ENCODE data around the gene ASF1A. TPM values are rescaled to one million over a fixed set of nuclear protein-coding genes. Genes with fewer than 3 reads are reported as not detected.

Gene ASF1A
- total and polyA plus RNA-seq, 8 donors: 22.9 to 48.7 (median 44.7) TPM

DNA sequence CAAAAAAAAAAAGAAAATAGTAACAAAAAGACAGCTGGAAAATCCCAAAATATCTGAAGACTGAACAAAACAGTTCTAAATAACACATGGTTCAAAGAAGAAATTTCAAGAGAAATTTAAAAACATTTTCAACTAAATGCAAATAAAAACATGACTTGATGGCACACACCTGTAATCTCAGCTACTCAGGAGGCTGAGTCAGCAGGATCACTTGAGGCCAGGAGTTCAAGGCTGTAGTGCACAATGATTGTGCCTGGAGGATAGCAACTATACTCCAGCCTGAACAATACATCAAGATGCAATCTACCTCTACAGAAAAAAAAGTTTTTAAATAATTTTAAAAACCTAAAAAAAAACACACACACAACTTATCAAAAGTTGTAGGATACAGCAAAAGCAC is 21.6 kb upstream of the ASF1A start:
- H3K9me3 ChIP-seq: no peaks in the 10 kb centered on the region
- H3K27ac ChIP-seq: no peak overlapping the region
- TF ChIP-seq, protein P1, sequence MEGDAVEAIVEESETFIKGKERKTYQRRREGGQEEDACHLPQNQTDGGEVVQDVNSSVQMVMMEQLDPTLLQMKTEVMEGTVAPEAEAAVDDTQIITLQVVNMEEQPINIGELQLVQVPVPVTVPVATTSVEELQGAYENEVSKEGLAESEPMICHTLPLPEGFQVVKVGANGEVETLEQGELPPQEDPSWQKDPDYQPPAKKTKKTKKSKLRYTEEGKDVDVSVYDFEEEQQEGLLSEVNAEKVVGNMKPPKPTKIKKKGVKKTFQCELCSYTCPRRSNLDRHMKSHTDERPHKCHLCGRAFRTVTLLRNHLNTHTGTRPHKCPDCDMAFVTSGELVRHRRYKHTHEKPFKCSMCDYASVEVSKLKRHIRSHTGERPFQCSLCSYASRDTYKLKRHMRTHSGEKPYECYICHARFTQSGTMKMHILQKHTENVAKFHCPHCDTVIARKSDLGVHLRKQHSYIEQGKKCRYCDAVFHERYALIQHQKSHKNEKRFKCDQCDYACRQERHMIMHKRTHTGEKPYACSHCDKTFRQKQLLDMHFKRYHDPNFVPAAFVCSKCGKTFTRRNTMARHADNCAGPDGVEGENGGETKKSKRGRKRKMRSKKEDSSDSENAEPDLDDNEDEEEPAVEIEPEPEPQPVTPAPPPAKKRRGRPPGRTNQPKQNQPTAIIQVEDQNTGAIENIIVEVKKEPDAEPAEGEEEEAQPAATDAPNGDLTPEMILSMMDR (IDR thresholded peaks at IDR 0.05): no peak
- ATAC-seq (no peak), DNase-seq (no peak)
- H3K36me3 ChIP-seq: no peaks in the 10 kb centered on the region
- H3K27me3 ChIP-seq: no peaks in the 10 kb centered on the region
- peaks cover 0 to 5% of the 10 kb centered on the region in 2 donors for H3K4me1 ChIP-seq
- intact Hi-C loops (cut with DNase I): no loop called here
- no peak overlapping the region for H3K4me3 ChIP-seq

DNA sequence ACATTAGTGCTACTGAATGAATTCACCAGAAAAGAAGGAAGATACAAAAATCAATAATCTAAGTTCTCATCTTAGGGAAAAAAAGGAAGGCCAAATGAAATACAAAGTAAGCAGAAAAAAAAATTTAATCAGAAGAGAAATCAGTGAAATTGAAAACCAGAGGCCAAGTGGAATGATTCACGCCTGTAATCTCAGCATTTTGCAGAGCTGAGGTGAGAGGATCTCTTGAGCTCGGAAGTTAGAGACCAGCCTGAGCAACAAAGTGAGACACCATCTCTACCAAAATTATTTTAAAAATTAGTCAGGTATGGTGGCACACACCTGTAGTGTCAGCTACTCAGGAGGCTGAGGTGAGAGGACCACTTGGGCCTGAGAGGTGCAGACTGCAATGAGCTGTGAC is 21.2 kb upstream of the ASF1A start:
- no peaks in the 10 kb centered on the region for H3K9me3 ChIP-seq
- H3K4me3 ChIP-seq: no peak overlapping the region
- no peak overlapping the region for H3K27ac ChIP-seq
- H3K36me3 ChIP-seq: no peaks in the 10 kb centered on the region
- no peak for DNase-seq
- ATAC-seq: no peak
- intact Hi-C loops (cut with DNase I): no loop called here
- TF ChIP-seq, protein P1 (IDR thresholded peaks at IDR 0.05): no peak
- no peaks in the 10 kb centered on the region for H3K27me3 ChIP-seq
- H3K4me1 ChIP-seq: peaks cover 0 to 5% of the 10 kb centered on the region in 2 donors

DNA sequence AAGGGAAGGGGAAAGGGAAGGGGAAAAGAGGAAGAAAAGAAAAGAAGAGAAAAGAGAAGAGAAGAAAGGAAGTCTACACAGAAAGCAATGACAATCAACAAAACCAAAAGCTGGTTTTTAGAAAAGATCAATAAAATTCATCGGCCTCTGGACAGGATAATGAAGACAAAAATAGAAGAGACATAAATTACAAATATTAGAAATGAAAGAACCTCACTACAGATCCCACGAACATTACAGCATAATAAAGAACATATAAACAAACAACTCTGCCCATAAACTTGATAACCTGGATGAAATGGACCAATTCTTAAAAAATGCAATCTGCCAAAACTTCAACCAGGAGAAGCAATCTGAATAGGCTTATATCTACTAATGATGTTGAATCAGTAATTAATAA is 20.7 kb upstream of the ASF1A start:
- ATAC-seq: no peak
- Histone ChIP-seq H3K36me3 (no peaks in the 10 kb centered on the region), H3K4me1 (peaks cover 0 to 5% of the 10 kb centered on the region in 2 donors), H3K9me3 (no peaks in the 10 kb centered on the region), H3K27me3 (no peaks in the 10 kb centered on the region), H3K4me3 (no peak overlapping the region), H3K27ac (no peak overlapping the region)
- intact Hi-C loops (cut with DNase I): no loop called here
- TF ChIP-seq, protein P1 (IDR thresholded peaks at IDR 0.05): no peak
- no peak for DNase-seq

DNA sequence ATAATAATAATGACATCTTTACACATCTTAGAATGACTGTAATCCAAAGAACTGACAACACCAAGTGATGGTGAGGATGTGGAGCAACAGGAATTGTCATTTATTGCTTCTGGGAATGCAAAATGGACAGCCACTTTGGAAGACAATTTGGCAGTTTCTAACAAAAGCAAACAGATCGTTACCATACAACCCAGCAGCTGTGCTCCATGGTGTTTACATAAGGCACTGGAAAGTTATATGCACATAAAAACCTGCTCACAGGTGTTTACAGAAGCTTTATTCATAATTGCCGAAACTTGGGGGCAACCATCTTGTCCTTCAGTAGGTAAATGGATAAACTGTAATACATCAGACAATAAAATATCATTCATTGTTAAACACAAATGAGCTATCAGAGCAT is 18.3 kb upstream of the ASF1A start:
- peaks cover 0 to 9% of the 10 kb centered on the region in 2 donors for H3K4me1 ChIP-seq
- TF ChIP-seq, protein P1 (IDR thresholded peaks at IDR 0.05): no peak
- H3K4me3 ChIP-seq: no peak overlapping the region
- DNase-seq (no peak), ATAC-seq (no peak)
- H3K27me3 ChIP-seq: no peaks in the 10 kb centered on the region
- intact Hi-C loops (cut with DNase I): no loop called here
- H3K9me3 ChIP-seq: no peaks in the 10 kb centered on the region
- no peak overlapping the region for H3K27ac ChIP-seq
- H3K36me3 ChIP-seq: no peaks in the 10 kb centered on the region

DNA sequence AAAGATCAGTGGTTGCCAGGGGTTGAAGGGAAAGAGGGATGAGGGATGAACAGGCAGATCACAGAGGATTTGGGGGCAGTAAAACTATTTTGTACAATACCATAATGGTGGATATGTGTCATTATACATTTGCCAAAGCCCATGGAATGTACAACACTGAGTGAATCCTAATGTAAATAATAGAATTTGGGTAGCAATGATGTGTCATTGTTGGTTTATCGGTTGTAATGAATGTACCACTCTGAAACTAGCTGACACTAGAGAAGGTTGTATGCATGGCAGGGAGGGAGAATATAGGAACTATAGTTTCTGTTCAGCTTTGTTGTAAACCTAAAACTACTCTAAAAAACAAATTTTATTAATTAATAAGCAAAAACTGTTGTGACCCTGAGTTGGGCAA is 17.8 kb upstream of the ASF1A start:
- Histone ChIP-seq H3K27ac (no peak overlapping the region), H3K4me1 (peaks cover 0 to 15% of the 10 kb centered on the region in 2 donors), H3K27me3 (no peaks in the 10 kb centered on the region), H3K9me3 (no peaks in the 10 kb centered on the region), H3K4me3 (no peak overlapping the region), H3K36me3 (no peaks in the 10 kb centered on the region)
- TF ChIP-seq, protein P1 (IDR thresholded peaks at IDR 0.05): no peak
- intact Hi-C loops (cut with DNase I): no loop called here
- DNase-seq (no peak), ATAC-seq (no peak)

All from left lung (tissue), 10 donors.